HG03342 (cell line): ENCODE measurements around the gene ROBO4.

ENCODE experiments used
- ATAC-seq: cut with Tn5 transposase; IDR thresholded peaks from one replicate; pipeline ENCODE4 v1.9.1; 2021; ENCODE audit warnings: mild to moderate bottlenecking, moderate library complexity; ENCODE audit not compliant: unreplicated experiment

The ROBO4 gene

GRCh38 chr11:124919898-124920297, 22.2 kb upstream of the ROBO4 start:
- ATAC-seq, result no peak

- ATAC-seq, result no peak
Observed at GRCh38 chr11:124918950-124919349, 21.3 kb upstream of the ROBO4 start, which contains the start of gene HEPN1. Gene HEPN1 (plus strand): TSS chr11:124919250.

GRCh38 chr11:124917115-124917637, 19.5 kb upstream of the ROBO4 start:
- ATAC-seq, result no peak

GRCh38 chr11:124916370-124916710, 18.7 kb upstream of the ROBO4 start:
- no peak for ATAC-seq

- ATAC-seq, result no peak
Observed at GRCh38 chr11:124915541-124916369, 18.1 kb upstream of the ROBO4 start.

- ATAC-seq, result no peak
Observed at GRCh38 chr11:124902616-124903015, 5.0 kb upstream of the ROBO4 start.

GRCh38 chr11:124900464-124900863, 2.8 kb upstream of the ROBO4 start:
- ATAC-seq, result no peak

- ATAC-seq, result no peak
Observed at GRCh38 chr11:124899383-124900145, 1.9 kb upstream of the ROBO4 start.

GRCh38 chr11:124898711-124899110, 1.0 kb upstream of the ROBO4 start:
- ATAC-seq, result no peak

- ATAC-seq, result no peak
Observed at GRCh38 chr11:124898263-124898680, 607 bp upstream of the ROBO4 start.

- no peak for ATAC-seq
Observed at GRCh38 chr11:124896821-124897391, 759 bp downstream of the ROBO4 start.

GRCh38 chr11:124896071-124896750, 1.5 kb downstream of the ROBO4 start:
- no peak for ATAC-seq

- ATAC-seq, result no peak
Observed at GRCh38 chr11:124895471-124895971, 2.1 kb downstream of the ROBO4 start.

- no peak for ATAC-seq
Observed at GRCh38 chr11:124894606-124895430, 2.8 kb downstream of the ROBO4 start.

- ATAC-seq, result no peak
Observed at GRCh38 chr11:124893781-124894401, 3.8 kb downstream of the ROBO4 start.

- ATAC-seq, result no peak
Observed at GRCh38 chr11:124892750-124893454, 4.8 kb downstream of the ROBO4 start.

GRCh38 chr11:124892146-124892545, 5.5 kb downstream of the ROBO4 start:
- ATAC-seq, result no peak

- ATAC-seq, result no peak
Observed at GRCh38 chr11:124891373-124891861, 6.2 kb downstream of the ROBO4 start.
